ENCODE measurements around the gene ORC2.

DNA sequence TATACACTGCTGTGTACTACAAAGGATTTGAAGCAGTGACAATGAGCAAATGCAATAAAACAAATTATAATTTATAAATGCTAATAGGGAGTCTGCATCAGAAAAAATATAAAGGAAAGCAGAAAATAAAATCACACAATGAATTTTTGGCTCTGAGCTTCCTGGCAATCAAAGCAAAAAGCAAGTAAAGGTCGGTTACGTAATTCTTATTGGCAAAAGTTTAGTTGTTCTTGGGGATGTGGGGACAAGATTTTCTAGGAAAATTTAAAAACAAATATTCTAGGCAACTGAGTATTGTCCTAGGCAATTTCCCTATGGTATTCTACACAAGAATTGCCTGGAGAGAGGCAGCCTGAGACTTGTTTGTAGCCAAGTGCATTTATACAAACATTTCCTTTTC is 1.8 kb downstream of the ORC2 start:
- TF ChIP-seq RFX5 (IDR thresholded peaks at IDR 0.05; ENCODE audit: low read length) (no peak), TEAD4 (IDR thresholded peaks at IDR 0.05; ENCODE audit: borderline replicate concordance, insufficient read depth) (no peak), POLR2AphosphoS5 (IDR thresholded peaks at IDR 0.05; ENCODE audit: low read depth, low read length) (no peak)
- TF ChIP-seq, protein P1, sequence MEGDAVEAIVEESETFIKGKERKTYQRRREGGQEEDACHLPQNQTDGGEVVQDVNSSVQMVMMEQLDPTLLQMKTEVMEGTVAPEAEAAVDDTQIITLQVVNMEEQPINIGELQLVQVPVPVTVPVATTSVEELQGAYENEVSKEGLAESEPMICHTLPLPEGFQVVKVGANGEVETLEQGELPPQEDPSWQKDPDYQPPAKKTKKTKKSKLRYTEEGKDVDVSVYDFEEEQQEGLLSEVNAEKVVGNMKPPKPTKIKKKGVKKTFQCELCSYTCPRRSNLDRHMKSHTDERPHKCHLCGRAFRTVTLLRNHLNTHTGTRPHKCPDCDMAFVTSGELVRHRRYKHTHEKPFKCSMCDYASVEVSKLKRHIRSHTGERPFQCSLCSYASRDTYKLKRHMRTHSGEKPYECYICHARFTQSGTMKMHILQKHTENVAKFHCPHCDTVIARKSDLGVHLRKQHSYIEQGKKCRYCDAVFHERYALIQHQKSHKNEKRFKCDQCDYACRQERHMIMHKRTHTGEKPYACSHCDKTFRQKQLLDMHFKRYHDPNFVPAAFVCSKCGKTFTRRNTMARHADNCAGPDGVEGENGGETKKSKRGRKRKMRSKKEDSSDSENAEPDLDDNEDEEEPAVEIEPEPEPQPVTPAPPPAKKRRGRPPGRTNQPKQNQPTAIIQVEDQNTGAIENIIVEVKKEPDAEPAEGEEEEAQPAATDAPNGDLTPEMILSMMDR (IDR thresholded peaks at IDR 0.05), result no peak

Measured in SK-N-SH (cell line).